ENCODE measurements around the gene MAP3K7CL. TPM values are rescaled to one million over a fixed set of nuclear protein-coding genes. Genes with fewer than 3 reads are reported as not detected.

MAP3K7CL gene
- total and polyA plus RNA-seq, 2 of the 8 experiments (the other 6 are each of a cell fraction or from before 2014, with no cell fraction given) = not detected

- TF ChIP-seq SRF (IDR thresholded peaks at IDR 0.05; ENCODE audit: low read depth, low read length) = no peak
- no peak for TF ChIP-seq SIX5 (IDR thresholded peaks at IDR 0.05; ENCODE audit: low read depth, low read length)
- no peak for TF ChIP-seq BRCA1 (IDR thresholded peaks at IDR 0.05; ENCODE audit: low read depth, low read length)
- TF ChIP-seq TAF1 (IDR thresholded peaks at IDR 0.05; ENCODE audit: low read depth, low read length) = no peak
Measured at GRCh38 chr21:29155118-29155932, 24.9 kb downstream of the MAP3K7CL start (continued).
